Adrenal gland (tissue), 5 donors: ENCODE results near the gene ATXN3.

ENCODE experiments used
- CTCF ChIP-seq, 6 experiments: fragments of 450-650 bp in 4 of 6; fragments of 200-600 bp in 2 of 6; sonication (generic) in 1 of 6; IDR thresholded peaks; 1 replicate in 5 of 6; 2 replicates in 1 of 6; pipeline versions ENCODE4 v1.5.1 to v1.8.0; 2016 to 2021; ENCODE audit warnings: antibody characterized with exemption in 6 of 6, mild to moderate bottlenecking in 2 of 6, moderate library complexity in 1 of 6
- POLR2A ChIP-seq, 2 donors: fragments of 450-650 bp; IDR thresholded peaks; one replicate each; pipeline ENCODE4 v1.6.1; 2017; ENCODE audit warnings: antibody characterized with exemption in 2 of 2, mild to moderate bottlenecking in 2 of 2, moderate library complexity in 1 of 2
- donor health status: DM: no; HTN: no; CAD: no.

GRCh38 chr14:92109490-92109889 is 3.1 kb upstream of the ATXN3 start:
- TF ChIP-seq POLR2A (IDR thresholded peaks at IDR 0.05) (no peak), CTCF (IDR thresholded peaks at IDR 0.05) (no peak)
